ENCODE measurements around the gene GCKR.

DNA sequence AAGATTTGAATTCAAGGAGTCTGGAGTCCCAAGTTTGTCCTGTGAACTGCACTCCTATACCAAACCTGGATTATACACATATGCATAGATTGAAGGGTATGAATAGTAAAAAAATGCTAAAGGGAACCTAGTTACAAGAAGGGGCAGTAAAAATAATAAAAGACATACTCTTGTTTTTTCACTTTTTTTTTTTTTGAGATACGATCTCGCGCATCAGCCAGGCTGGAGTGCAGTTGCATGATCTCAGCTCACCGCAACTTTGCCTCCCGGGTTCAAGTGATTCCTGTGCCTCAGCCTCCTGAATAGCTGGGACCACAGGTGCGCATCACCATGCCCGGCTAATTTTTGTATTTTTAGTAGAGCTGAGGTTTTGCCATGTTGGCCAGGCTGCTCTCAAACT, 32.2 kb upstream of the GCKR start:
- no peak for TF ChIP-seq ZNF155 (tag by site-specific recombination; IDR thresholded peaks at IDR 0.05)
- TF ChIP-seq, protein P1, sequence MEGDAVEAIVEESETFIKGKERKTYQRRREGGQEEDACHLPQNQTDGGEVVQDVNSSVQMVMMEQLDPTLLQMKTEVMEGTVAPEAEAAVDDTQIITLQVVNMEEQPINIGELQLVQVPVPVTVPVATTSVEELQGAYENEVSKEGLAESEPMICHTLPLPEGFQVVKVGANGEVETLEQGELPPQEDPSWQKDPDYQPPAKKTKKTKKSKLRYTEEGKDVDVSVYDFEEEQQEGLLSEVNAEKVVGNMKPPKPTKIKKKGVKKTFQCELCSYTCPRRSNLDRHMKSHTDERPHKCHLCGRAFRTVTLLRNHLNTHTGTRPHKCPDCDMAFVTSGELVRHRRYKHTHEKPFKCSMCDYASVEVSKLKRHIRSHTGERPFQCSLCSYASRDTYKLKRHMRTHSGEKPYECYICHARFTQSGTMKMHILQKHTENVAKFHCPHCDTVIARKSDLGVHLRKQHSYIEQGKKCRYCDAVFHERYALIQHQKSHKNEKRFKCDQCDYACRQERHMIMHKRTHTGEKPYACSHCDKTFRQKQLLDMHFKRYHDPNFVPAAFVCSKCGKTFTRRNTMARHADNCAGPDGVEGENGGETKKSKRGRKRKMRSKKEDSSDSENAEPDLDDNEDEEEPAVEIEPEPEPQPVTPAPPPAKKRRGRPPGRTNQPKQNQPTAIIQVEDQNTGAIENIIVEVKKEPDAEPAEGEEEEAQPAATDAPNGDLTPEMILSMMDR (tag by site-specific recombination; IDR thresholded peaks at IDR 0.05), result no peak
- no peak for TF ChIP-seq MZF1 (tag by site-specific recombination; IDR thresholded peaks at IDR 0.05; ENCODE audit: borderline replicate concordance)
- TF ChIP-seq, protein P2, sequence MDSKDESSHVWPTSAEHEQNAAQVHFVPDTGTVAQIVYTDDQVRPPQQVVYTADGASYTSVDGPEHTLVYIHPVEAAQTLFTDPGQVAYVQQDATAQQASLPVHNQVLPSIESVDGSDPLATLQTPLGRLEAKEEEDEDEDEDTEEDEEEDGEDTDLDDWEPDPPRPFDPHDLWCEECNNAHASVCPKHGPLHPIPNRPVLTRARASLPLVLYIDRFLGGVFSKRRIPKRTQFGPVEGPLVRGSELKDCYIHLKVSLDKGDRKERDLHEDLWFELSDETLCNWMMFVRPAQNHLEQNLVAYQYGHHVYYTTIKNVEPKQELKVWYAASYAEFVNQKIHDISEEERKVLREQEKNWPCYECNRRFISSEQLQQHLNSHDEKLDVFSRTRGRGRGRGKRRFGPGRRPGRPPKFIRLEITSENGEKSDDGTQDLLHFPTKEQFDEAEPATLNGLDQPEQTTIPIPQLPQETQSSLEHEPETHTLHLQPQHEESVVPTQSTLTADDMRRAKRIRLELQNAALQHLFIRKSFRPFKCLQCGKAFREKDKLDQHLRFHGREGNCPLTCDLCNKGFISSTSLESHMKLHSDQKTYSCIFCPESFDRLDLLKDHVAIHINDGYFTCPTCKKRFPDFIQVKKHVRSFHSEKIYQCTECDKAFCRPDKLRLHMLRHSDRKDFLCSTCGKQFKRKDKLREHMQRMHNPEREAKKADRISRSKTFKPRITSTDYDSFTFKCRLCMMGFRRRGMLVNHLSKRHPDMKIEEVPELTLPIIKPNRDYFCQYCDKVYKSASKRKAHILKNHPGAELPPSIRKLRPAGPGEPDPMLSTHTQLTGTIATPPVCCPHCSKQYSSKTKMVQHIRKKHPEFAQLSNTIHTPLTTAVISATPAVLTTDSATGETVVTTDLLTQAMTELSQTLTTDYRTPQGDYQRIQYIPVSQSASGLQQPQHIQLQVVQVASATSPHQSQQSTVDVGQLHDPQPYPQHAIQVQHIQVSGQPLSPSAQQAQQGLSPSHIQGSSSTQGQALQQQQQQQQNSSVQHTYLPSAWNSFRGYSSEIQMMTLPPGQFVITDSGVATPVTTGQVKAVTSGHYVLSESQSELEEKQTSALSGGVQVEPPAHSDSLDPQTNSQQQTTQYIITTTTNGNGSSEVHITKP (tag by site-specific recombination; IDR thresholded peaks at IDR 0.05), result no peak

Data from HEK293 (cell line).